HepG2 (cell line): ENCODE results near the gene SLC15A1. TPM values are rescaled to one million over a fixed set of nuclear protein-coding genes. Genes with fewer than 3 reads are reported as not detected.

Source experiments
- ATAC-seq: fragments of 200-7000 bp; cut with Tn5 transposase; 3 replicates; pipeline ENCODE4 v1.9.1; 2020; ENCODE audit warnings: mild to moderate bottlenecking, moderate library complexity
- BruUV-seq: library from RNA; stranded (reverse); fragments of 400-500 nt; replicated peaks from 2 replicates; lab custom pipeline; 2021; lab: Mats Ljungman, UMichigan
- CTCF ChIA-PET: fragments of 300-600 bp; formaldehyde crosslinking; extraction: SDS; loops from one replicate; lab custom pipeline; 2021; ENCODE audit warnings: low total read pairs, inconsistent platforms, low intra/inter-chr PET ratio; lab: Yijun Ruan, JAX
- POLR2A ChIA-PET: fragments of 350-600 bp; sonication (Branson Sonifier 250); formaldehyde crosslinking; loops from one replicate; lab custom pipeline; 2020; ENCODE audit warnings: antibody characterized with exemption, inconsistent platforms; lab: Yijun Ruan, JAX
- DNase-seq: peaks from one replicate; pipeline ENCODE4 v3.0.0-alpha.2; 2015; ENCODE audit warnings: low spot score
- FAIRE-seq: peaks from 3 replicates; lab custom pipeline; 2011; peaks lifted over from hg19 to GRCh38; lab: Jason Lieb, UNC
- H2AFZ ChIP-seq: one replicate; pipeline ENCODE4 v1.6.1; 2011; ENCODE audit warnings: low read length, inconsistent platforms
- H3K27ac ChIP-seq: fragments of 300-600 bp; 3 replicates; pipeline ENCODE4 v1.8.0; 2011; ENCODE audit warnings: mixed run types, mild to moderate bottlenecking, mixed read lengths, low read length, inconsistent platforms; ENCODE audit not compliant: insufficient read depth; ENCODE audit errors: extremely low read length
- H3K27me3 ChIP-seq, 2 experiments: fragments of 200-600 bp in 1 of 2; 2 replicates in 1 of 2; 3 replicates in 1 of 2; pipeline versions ENCODE4 v1.6.0 to v1.8.0; 2011; ENCODE audit warnings: low read length in 2 of 2, mild to moderate bottlenecking in 2 of 2, moderate library complexity in 2 of 2, inconsistent platforms in 1 of 2; ENCODE audit not compliant: insufficient read depth in 2 of 2, control insufficient read depth in 1 of 2
- H3K36me3 ChIP-seq, 2 experiments: fragments of 200-600 bp in 1 of 2; replicated peaks in 1 of 2; 2 replicates in 1 of 2; 3 replicates in 1 of 2; pipeline versions ENCODE4 v1.5.1 to v1.8.0; 2011; ENCODE audit warnings: low read length in 2 of 2, inconsistent platforms in 1 of 2; ENCODE audit not compliant: insufficient read depth in 2 of 2, control insufficient read depth in 1 of 2
- H3K4me1 ChIP-seq: 2 replicates; pipeline ENCODE4 v1.5.1; 2012; ENCODE audit warnings: low read length, inconsistent platforms; ENCODE audit not compliant: insufficient read depth
- H3K4me2 ChIP-seq: 2 replicates; pipeline ENCODE4 v1.6.0; 2011; ENCODE audit warnings: low read depth, low read length, inconsistent platforms
- H3K4me3 ChIP-seq, 3 experiments: fragments of 200-600 bp in 1 of 3; sonication (generic), shearing (Covaris generic) in 1 of 3; replicated peaks in 1 of 3; 2 replicates each; pipeline ENCODE4 v1.5.1; 2011 to 2016; ENCODE audit warnings: low read length in 3 of 3, inconsistent platforms in 2 of 3, low read depth in 2 of 3, mild to moderate bottlenecking in 2 of 3, control low read depth in 1 of 3, mixed read lengths in 1 of 3; ENCODE audit not compliant: insufficient read depth in 1 of 3
- H3K79me2 ChIP-seq: one replicate; pipeline ENCODE4 v1.6.1; 2011; ENCODE audit warnings: low read length, inconsistent platforms; ENCODE audit not compliant: insufficient read depth
- H3K9ac ChIP-seq: 2 replicates; pipeline ENCODE4 v1.6.0; 2011; ENCODE audit warnings: mild to moderate bottlenecking, low read depth, low read length, inconsistent platforms; ENCODE audit not compliant: insufficient read depth
- H3K9me3 ChIP-seq: 2 replicates; pipeline ENCODE4 v1.5.1; 2012; ENCODE audit warnings: mild to moderate bottlenecking, low read length
- H4K20me1 ChIP-seq: 2 replicates; pipeline ENCODE4 v1.6.0; 2011; ENCODE audit warnings: inconsistent platforms, mild to moderate bottlenecking, low read length, moderate library complexity; ENCODE audit not compliant: insufficient read depth
- ERF ChIP-seq: IDR thresholded peaks from 2 replicates; pipeline ENCODE4 v1.6.1; 2018; ENCODE audit warnings: missing biosample characterization, missing genetic modification reagents
- HOXA9 ChIP-seq: sonication (generic); formaldehyde crosslinking; IDR thresholded peaks from 2 replicates; pipeline ENCODE4 v1.8.1; 2022; ENCODE audit warnings: missing genetic modification reagents, mild to moderate bottlenecking, moderate library complexity, borderline replicate concordance
- KDM5A ChIP-seq: fragments of 200-600 bp; sonication (generic); IDR thresholded peaks from 2 replicates; pipeline ENCODE4 v1.7.0; 2018; ENCODE audit warnings: antibody characterized with exemption, mild to moderate bottlenecking, low read length, borderline replicate concordance
- NR2F2 ChIP-seq: IDR thresholded peaks from 2 replicates; pipeline ENCODE4 v1.6.1; 2012; ENCODE audit warnings: low read depth, inconsistent platforms, borderline replicate concordance
- RARG ChIP-seq: sonication (generic); formaldehyde crosslinking; IDR thresholded peaks from 2 replicates; pipeline ENCODE4 v1.4.0; 2020; ENCODE audit warnings: low read depth, mild to moderate bottlenecking, missing genetic modification reagents
- SP2 ChIP-seq: sonication (generic); formaldehyde crosslinking; IDR thresholded peaks from 2 replicates; pipeline ENCODE4 v1.5.1; 2020; ENCODE audit warnings: mild to moderate bottlenecking, missing genetic modification reagents
- TEAD3 ChIP-seq: optimal IDR thresholded peaks from 2 replicates; pipeline ENCODE3; 2016; ENCODE audit warnings: borderline replicate concordance
- THRA ChIP-seq: sonication (generic); formaldehyde crosslinking; IDR thresholded peaks from 2 replicates; pipeline ENCODE4 v1.4.0; 2020; ENCODE audit warnings: missing genetic modification reagents, borderline replicate concordance
- THYN1 ChIP-seq: sonication (generic); formaldehyde crosslinking; IDR thresholded peaks from 2 replicates; pipeline ENCODE4 v1.8.1; 2023; ENCODE audit warnings: low read depth, mild to moderate bottlenecking, moderate library complexity, missing genetic modification reagents, borderline replicate concordance
- TP53 ChIP-seq: sonication (generic); formaldehyde crosslinking; conservative IDR thresholded peaks from 2 replicates; pipeline ENCODE4 v1.4.0; 2020; ENCODE audit warnings: missing genetic modification reagents
- ZBTB7B ChIP-seq: sonication (generic); formaldehyde crosslinking; IDR thresholded peaks from 2 replicates; pipeline ENCODE4 v1.4.0; 2020; ENCODE audit warnings: missing genetic modification reagents
- ZIK1 ChIP-seq: sonication (generic); formaldehyde crosslinking; IDR thresholded peaks from 2 replicates; pipeline ENCODE4 v1.5.0; 2020; ENCODE audit warnings: mild to moderate bottlenecking, low read depth, missing genetic modification reagents, borderline replicate concordance
- ZKSCAN5 ChIP-seq: sonication (generic); formaldehyde crosslinking; IDR thresholded peaks from 2 replicates; pipeline ENCODE4 v1.5.1; 2020; ENCODE audit warnings: mild to moderate bottlenecking, missing genetic modification reagents
- ZMYM3 ChIP-seq: sonication (generic); formaldehyde crosslinking; IDR thresholded peaks from 2 replicates; pipeline ENCODE4 v1.5.1; 2020; ENCODE audit warnings: mild to moderate bottlenecking, missing genetic modification reagents
- ZNF224 ChIP-seq: sonication (generic); formaldehyde crosslinking; IDR thresholded peaks from 2 replicates; pipeline ENCODE4 v1.5.0; 2020; ENCODE audit warnings: mild to moderate bottlenecking, missing genetic modification reagents
- ZNF788 ChIP-seq: sonication (generic); formaldehyde crosslinking; IDR thresholded peaks from 2 replicates; pipeline ENCODE4 v1.5.0; 2020; ENCODE audit warnings: mild to moderate bottlenecking, missing genetic modification reagents, borderline replicate concordance
- WGBS: methylation state at CpG from one replicate; pipeline ENCODE4 v1.1.6; 2017; ENCODE audit warnings: low lambda C conversion rate; 5-methylcytosine and 5-hydroxymethylcytosine counted together
- in situ Hi-C: cut with HindIII; loops from 2 replicates; pipeline ENCODE4 v1.10.0; 2017; ENCODE audit warnings: low pct_unique_long_range_greater_than_20kb; ENCODE audit not compliant: extremely low pct_ligation_motif_present
- intact Hi-C: fragments of 100-400 bp; cut with micrococcal nuclease; formaldehyde crosslinking; loops from one replicate; pipeline ENCODE4 v1.10.0; 2022; ENCODE audit not compliant: unreplicated experiment
- polyA plus RNA-seq, 8 experiments: library from polyadenylated mRNA; depleted of rRNA in 3 of 8; stranded (reverse) in 7 of 8; unstranded in 1 of 8; fragments of >200 nt; fragmentation: Illumina TruSeq in 4 of 8; extraction: Trizol in 4 of 8; gene quantifications; 2 replicates each; pipeline versions ENCODE4 v1.2.1 to v1.2.3, GENCODE V29; 2011 to 2016; ENCODE audit warnings: low read depth in 4 of 8, missing spikeins in 1 of 8, mixed read lengths in 1 of 8; ENCODE audit not compliant: insufficient read depth in 1 of 8
- total RNA-seq, 5 experiments: library from RNA; depleted of rRNA; stranded (reverse); fragments of >200 nt; fragmentation: Illumina TruSeq; extraction: Trizol; gene quantifications; 2 replicates each; pipeline ENCODE4 v1.2.3, GENCODE V29; 2016; ENCODE audit warnings: low read depth in 1 of 5
- TF ChIP-seq, protein P1 (sequence below): sonication (generic); formaldehyde crosslinking; conservative IDR thresholded peaks from 2 replicates; pipeline ENCODE4 v1.4.0; 2020; ENCODE audit warnings: missing genetic modification reagents
- TF ChIP-seq, protein P2 (sequence below): fragments of 450-650 bp; IDR thresholded peaks from 2 replicates; pipeline ENCODE4 v1.6.1; 2017; ENCODE audit warnings: mild to moderate bottlenecking
- TF ChIP-seq, protein P3 (sequence below): sonication (generic); formaldehyde crosslinking; IDR thresholded peaks from 2 replicates; pipeline ENCODE4 v1.4.0; 2020; ENCODE audit warnings: missing genetic modification reagents

SLC15A1 gene
- total and polyA plus RNA-seq, 2 of the 13 experiments (the other 11 are each of a cell fraction or from before 2014, with no cell fraction given): 0.17 to 0.20 TPM

DNA sequence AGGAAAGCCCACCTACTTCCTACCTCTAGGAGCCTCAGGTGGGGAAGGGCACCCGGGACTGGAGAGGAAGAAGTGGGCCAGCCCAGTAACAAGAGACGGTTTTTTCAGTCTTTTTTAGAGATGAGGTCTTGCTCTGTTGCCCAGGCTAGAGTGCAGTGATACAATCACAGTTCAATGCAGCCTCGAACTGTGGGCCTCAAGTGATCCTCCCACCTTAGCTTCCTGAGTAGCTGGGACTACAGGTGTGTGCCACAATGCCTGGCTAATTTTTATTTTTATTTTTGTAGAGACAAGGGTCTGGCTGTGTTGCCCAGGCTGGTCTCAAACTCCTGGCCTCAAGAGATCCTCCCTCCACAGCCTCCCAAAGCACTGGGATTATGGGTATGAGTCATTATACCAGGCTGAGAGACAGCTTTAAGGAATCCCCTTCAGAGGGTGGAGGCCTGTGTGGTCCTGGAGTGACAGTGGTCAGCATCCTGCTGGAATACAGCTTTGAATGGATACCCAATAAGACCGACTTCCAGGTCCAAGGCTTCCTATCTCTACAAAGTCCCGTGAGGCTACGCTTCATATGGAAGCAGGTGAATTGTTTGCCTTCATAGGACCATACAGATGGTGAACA is 63.0 kb downstream of the SLC15A1 start (continued):
- TF ChIP-seq, protein P1, sequence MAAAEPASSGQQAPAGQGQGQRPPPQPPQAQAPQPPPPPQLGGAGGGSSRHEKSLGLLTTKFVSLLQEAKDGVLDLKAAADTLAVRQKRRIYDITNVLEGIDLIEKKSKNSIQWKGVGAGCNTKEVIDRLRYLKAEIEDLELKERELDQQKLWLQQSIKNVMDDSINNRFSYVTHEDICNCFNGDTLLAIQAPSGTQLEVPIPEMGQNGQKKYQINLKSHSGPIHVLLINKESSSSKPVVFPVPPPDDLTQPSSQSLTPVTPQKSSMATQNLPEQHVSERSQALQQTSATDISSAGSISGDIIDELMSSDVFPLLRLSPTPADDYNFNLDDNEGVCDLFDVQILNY (CRISPR knock-in tag): no peak
- TF ChIP-seq TP53 (no peak), TEAD3 (CRISPR knock-in tag) (no peak), THYN1 (CRISPR knock-in tag) (no peak), ZBTB7B (no peak), KDM5A (no peak), ZNF788 (CRISPR knock-in tag) (no peak)
- TF ChIP-seq, protein P2, sequence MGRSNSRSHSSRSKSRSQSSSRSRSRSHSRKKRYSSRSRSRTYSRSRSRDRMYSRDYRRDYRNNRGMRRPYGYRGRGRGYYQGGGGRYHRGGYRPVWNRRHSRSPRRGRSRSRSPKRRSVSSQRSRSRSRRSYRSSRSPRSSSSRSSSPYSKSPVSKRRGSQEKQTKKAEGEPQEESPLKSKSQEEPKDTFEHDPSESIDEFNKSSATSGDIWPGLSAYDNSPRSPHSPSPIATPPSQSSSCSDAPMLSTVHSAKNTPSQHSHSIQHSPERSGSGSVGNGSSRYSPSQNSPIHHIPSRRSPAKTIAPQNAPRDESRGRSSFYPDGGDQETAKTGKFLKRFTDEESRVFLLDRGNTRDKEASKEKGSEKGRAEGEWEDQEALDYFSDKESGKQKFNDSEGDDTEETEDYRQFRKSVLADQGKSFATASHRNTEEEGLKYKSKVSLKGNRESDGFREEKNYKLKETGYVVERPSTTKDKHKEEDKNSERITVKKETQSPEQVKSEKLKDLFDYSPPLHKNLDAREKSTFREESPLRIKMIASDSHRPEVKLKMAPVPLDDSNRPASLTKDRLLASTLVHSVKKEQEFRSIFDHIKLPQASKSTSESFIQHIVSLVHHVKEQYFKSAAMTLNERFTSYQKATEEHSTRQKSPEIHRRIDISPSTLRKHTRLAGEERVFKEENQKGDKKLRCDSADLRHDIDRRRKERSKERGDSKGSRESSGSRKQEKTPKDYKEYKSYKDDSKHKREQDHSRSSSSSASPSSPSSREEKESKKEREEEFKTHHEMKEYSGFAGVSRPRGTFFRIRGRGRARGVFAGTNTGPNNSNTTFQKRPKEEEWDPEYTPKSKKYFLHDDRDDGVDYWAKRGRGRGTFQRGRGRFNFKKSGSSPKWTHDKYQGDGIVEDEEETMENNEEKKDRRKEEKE: no peak

DNA sequence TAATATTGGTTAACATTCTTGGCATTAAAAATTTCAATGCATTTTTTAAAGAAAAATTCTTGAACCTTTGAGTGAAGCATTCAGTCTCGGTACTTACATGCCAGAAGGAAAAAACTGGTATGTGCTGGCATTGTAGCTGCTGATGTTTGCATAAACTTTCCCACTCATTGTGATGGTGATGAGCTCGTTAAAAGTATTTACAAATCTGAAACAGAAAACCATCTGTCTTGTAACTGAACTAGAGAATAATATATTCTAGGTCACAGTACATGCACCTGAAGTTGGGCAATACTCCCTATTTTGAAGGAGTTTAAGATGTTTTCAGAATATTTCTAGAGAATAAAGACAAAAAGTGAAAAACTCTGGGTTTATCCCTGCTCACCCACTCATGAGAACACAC is 64.1 kb downstream of the SLC15A1 start:
- ChIA-PET POLR2A (no interaction called here), CTCF (no interaction called here)
- intact Hi-C loops: no loop called here
- DNase-seq (no peak), ATAC-seq (no peak), FAIRE-seq (no peak)
- no TSS peak for BruUV-seq
- Histone ChIP-seq H3K4me2 (no peak overlapping the region), H3K27ac (no peak overlapping the region), H4K20me1 (no peaks in the 10 kb centered on the region), H3K9me3 (no peaks in the 10 kb centered on the region), H3K27me3 (no peaks in the 10 kb centered on the region), H3K4me3 (no peak overlapping the region), H3K4me1 (no peaks in the 10 kb centered on the region), H3K79me2 (no peaks in the 10 kb centered on the region), H2AFZ (no peak overlapping the region), H3K9ac (no peak overlapping the region), H3K36me3 (no peaks in the 10 kb centered on the region)
- WGBS: 48% methylated on average over 2 of the region's 2 CpGs
- in situ Hi-C loops: no loop called here
- TF ChIP-seq, protein P3, sequence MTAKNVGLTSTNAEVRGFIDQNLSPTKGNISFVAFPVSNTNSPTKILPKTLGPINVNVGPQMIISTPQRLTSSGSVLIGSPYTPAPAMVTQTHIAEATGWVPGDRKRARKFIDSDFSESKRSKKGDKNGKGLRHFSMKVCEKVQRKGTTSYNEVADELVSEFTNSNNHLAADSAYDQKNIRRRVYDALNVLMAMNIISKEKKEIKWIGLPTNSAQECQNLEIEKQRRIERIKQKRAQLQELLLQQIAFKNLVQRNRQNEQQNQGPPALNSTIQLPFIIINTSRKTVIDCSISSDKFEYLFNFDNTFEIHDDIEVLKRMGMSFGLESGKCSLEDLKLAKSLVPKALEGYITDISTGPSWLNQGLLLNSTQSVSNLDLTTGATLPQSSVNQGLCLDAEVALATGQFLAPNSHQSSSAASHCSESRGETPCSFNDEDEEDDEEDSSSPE (CRISPR knock-in tag): no peak
- TF ChIP-seq ZNF224 (CRISPR knock-in tag): no peak
- no peak for TF ChIP-seq ERF (CRISPR knock-in tag)
- TF ChIP-seq SP2 (CRISPR knock-in tag): no peak
- no peak for TF ChIP-seq NR2F2
- TF ChIP-seq THRA (CRISPR knock-in tag): no peak
- TF ChIP-seq ZIK1 (CRISPR knock-in tag): no peak
- TF ChIP-seq RARG (CRISPR knock-in tag): no peak
- TF ChIP-seq ZKSCAN5 (CRISPR knock-in tag): no peak
- no peak for TF ChIP-seq HOXA9 (CRISPR knock-in tag)
- TF ChIP-seq ZMYM3 (CRISPR knock-in tag): no peak
